Spleen (tissue), 7 donors: Measurements from ENCODE around the gene CLIP2.

ENCODE experiments used
- POLR2A ChIP-seq, 3 donors: fragments of 450-650 bp; IDR thresholded peaks; one replicate each; pipeline ENCODE4 v1.5.1; 2017; ENCODE audit warnings: antibody characterized with exemption in 3 of 3, mild to moderate bottlenecking in 1 of 3
- POLR2AphosphoS5 ChIP-seq, 3 donors: sonication (generic); formaldehyde crosslinking; IDR thresholded peaks; one replicate each; pipeline ENCODE4 v1.5.1; 2017; ENCODE audit warnings: antibody characterized with exemption in 3 of 3
- TF ChIP-seq, protein P1 (sequence below), 11 experiments: fragments of 200-600 bp in 7 of 11; fragments of 450-650 bp in 4 of 11; sonication (generic) in 4 of 11; IDR thresholded peaks in 8 of 11; conservative IDR thresholded peaks in 3 of 11; 1 replicate in 7 of 11; 2 replicates in 4 of 11; pipeline versions ENCODE4 v1.4.0 to v1.8.0; 2016 to 2021; ENCODE audit warnings: antibody characterized with exemption in 11 of 11, inconsistent platforms in 4 of 11, mild to moderate bottlenecking in 1 of 11
- donor health status: DM: no; HTN: no; CAD: no; lungs with moderate emphysema.
- donor health status: DM: no; HTN: no; CAD: no.
- donor health status: DM: no; HTN: no; CAD: no.

- TF ChIP-seq, protein P1, sequence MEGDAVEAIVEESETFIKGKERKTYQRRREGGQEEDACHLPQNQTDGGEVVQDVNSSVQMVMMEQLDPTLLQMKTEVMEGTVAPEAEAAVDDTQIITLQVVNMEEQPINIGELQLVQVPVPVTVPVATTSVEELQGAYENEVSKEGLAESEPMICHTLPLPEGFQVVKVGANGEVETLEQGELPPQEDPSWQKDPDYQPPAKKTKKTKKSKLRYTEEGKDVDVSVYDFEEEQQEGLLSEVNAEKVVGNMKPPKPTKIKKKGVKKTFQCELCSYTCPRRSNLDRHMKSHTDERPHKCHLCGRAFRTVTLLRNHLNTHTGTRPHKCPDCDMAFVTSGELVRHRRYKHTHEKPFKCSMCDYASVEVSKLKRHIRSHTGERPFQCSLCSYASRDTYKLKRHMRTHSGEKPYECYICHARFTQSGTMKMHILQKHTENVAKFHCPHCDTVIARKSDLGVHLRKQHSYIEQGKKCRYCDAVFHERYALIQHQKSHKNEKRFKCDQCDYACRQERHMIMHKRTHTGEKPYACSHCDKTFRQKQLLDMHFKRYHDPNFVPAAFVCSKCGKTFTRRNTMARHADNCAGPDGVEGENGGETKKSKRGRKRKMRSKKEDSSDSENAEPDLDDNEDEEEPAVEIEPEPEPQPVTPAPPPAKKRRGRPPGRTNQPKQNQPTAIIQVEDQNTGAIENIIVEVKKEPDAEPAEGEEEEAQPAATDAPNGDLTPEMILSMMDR (IDR thresholded peaks at IDR 0.05 in 8 of 11, conservative IDR thresholded peaks at IDR 0.05 in 3 of 11): no peak
- TF ChIP-seq POLR2A (IDR thresholded peaks at IDR 0.05) (no peak), POLR2AphosphoS5 (IDR thresholded peaks at IDR 0.05) (no peak)
Observed at GRCh38 chr7:74412603-74413002, 123.4 kb downstream of the CLIP2 start.
